Activated naive CD4-positive, alpha-beta T cell treated with anti-CD3 and anti-CD28 coated beads for 36 hours (primary cell): ENCODE data around the gene PRKCE. TPM values are rescaled to one million over a fixed set of nuclear protein-coding genes. Genes with fewer than 3 reads are reported as not detected.

ENCODE experiments used
- CTCF ChIA-PET: fragments of 350-600 bp; sonication (Branson Sonifier 250); formaldehyde crosslinking; loops from one replicate; lab custom pipeline; 2021; ENCODE audit warnings: antibody characterized with exemption; lab: Charles Lee
- DNase-seq: peaks from one replicate; pipeline ENCODE4 v3.0.0-alpha.2; 2020
- H3K27ac Mint-ChIP-seq: one replicate; pipeline ENCODE4 v1.8.0; 2021; ENCODE audit warnings: mild to moderate bottlenecking, mixed read lengths
- H3K27me3 Mint-ChIP-seq: one replicate; pipeline ENCODE4 v1.8.0; 2021; ENCODE audit warnings: low read depth, mixed read lengths
- H3K36me3 Mint-ChIP-seq: one replicate; pipeline ENCODE4 v1.8.0; 2021; ENCODE audit warnings: low read depth, mixed read lengths
- H3K4me1 Mint-ChIP-seq: one replicate; pipeline ENCODE4 v1.8.0; 2021; ENCODE audit warnings: low read depth, mixed read lengths
- H3K4me3 Mint-ChIP-seq: one replicate; pipeline ENCODE4 v1.8.0; 2021; ENCODE audit warnings: mild to moderate bottlenecking, moderate library complexity, mixed read lengths
- H3K9me3 Mint-ChIP-seq: one replicate; pipeline ENCODE4 v1.8.0; 2021; ENCODE audit warnings: mixed read lengths
- intact Hi-C: fragments of 100-400 bp; cut with micrococcal nuclease; formaldehyde crosslinking; loops from one replicate; pipeline ENCODE4 v1.15.1; 2023
- total RNA-seq, 2 experiments: library from RNA; stranded (reverse); gene quantifications; one replicate each; pipeline ENCODE4 v1.2.3, GENCODE V29; 2021

The PRKCE gene
- total RNA-seq, 2 experiments from 2014 or later, result 9.4 to 10.6 TPM

DNA sequence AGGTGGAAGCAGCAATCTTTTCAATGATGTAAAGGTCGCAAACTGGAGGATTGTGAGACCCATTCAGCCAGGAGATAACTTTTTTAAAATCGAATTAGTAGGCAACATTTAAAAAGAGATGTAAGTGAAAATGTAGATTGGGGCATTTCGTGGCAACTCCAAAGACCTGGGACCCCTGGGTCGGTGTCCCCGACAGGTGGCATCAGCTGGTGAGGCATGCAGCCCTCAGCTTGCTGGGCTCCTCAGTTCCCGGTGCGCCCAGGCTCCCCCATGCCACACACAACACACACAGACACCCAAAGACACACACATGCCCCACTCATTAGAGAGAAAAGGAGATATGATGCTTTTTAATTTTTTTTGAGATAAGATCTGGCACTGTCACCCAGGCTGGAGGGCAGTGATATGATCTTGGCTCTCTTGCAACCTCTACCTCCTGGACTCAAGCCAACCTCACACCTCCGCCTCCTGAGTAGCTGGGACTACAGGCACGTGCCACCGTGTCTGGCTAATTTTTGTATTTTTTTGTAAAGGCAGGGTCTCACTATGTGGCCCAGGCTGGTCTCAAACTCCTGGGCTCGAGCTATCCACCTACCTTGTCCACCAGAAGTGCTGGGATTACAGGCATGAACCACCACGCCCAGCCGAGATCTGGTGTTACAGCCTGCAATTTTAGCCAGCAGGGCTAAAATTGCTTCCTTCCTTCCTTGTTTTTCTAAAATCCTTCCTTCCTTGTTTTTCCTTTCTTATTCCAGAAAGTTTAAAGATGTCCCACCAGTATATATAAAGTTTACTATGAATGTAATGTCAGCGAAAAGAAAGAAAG, 523.1 kb downstream of the PRKCE start:
- intact Hi-C loops, result no loop called here
- no peak overlapping the region for H3K4me3 Mint-ChIP-seq
- no peaks in the 10 kb centered on the region for H3K36me3 Mint-ChIP-seq
- CTCF ChIA-PET, result no interaction called here
- H3K9me3 Mint-ChIP-seq, result no peaks in the 10 kb centered on the region
- peaks cover 13% of the 10 kb centered on the region for H3K4me1 Mint-ChIP-seq
- no peak for DNase-seq
- H3K27me3 Mint-ChIP-seq, result no peaks in the 10 kb centered on the region
- H3K27ac Mint-ChIP-seq, result no peak overlapping the region

DNA sequence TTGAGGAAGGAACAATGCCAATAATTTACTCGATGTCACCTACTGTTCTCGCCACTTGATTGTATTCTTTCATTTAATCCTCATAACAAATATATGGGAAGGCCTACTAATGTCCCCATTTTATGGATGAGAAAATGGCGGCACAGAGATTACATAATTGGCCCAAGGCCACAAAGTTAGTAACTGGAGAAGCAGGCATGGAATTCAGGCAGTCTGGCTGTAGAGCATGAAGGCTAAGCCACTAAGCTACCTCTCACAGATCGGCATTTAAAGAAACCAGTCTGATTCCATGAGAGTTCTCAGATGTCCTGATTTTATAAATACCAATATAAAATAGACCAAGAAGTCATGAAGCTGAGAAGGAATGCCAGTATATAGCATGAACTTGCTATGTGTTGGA, 523.9 kb downstream of the PRKCE start:
- H3K9me3 Mint-ChIP-seq, result no peaks in the 10 kb centered on the region
- CTCF ChIA-PET, result no interaction called here
- H3K4me1 Mint-ChIP-seq, result peaks cover 13% of the 10 kb centered on the region
- no peak for DNase-seq
- intact Hi-C loops, result no loop called here
- no peak overlapping the region for H3K27ac Mint-ChIP-seq
- no peaks in the 10 kb centered on the region for H3K36me3 Mint-ChIP-seq
- H3K4me3 Mint-ChIP-seq, result no peak overlapping the region
- H3K27me3 Mint-ChIP-seq, result no peaks in the 10 kb centered on the region

DNA sequence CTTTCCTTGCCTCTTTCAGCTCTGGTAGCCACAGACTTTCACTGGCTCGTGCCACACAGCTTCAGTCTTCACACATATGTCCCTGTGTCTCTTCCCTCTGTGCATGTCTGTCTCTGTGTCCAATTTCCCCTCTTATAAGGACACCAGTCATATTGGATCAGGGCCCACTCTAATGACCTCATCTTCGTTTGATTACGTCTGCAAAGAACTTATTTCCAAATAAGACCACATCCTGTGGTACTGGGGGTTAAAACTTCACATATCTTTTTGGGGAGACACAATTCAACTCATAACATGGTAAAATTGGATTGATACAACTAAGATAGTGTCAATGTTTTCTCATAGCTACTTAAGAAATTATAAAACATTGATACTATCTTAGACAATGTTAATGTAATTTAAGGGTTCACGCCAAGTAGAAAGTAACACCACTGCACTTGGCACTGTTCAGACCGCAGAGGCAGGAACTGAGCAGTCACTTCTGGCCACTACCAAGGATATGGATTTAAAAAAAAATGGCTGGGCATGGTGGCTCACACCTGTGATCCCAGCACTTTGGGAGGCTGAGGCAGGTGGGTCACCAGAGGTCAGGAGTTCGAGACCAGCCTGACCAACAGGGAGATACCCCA, 526.1 kb downstream of the PRKCE start:
- no peaks in the 10 kb centered on the region for H3K9me3 Mint-ChIP-seq
- CTCF ChIA-PET, result no interaction called here
- no peaks in the 10 kb centered on the region for H3K36me3 Mint-ChIP-seq
- no peak for DNase-seq
- H3K27me3 Mint-ChIP-seq, result no peaks in the 10 kb centered on the region
- H3K4me1 Mint-ChIP-seq, result peaks cover 13% of the 10 kb centered on the region
- intact Hi-C loops, result loop anchor here (2.0 kb wide), 1 partner anchor 63 kb away; no protein-coding TSS in a partner anchor
- no peak overlapping the region for H3K27ac Mint-ChIP-seq
- H3K4me3 Mint-ChIP-seq, result no peak overlapping the region

DNA sequence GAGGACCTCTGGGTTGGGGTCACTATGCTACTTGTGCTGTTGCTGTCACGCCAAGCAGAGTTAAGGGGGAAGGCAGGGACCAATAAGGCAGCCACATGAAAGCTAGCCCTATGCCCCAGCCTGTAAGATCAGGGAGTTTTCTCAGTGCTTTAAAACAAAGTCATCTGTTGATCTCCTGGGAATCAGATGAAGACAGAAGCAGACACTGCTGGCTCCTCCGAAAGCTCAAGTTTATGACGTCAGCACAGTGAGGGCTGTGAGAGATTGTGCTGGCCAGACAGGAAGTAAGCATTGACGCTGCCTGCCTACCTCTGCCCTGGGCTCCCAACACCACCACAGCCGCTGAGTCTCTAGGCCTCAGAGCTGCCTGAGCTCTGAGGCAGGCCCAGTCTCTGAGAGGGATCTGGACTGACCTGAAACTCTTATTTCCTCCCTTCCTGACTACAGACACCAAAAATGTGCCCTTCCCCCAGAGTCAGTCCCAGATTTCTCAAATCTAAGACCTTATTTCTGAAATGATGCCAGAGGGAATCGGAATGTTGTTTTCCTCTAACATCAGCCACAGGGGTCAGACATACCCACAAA, 527.7 kb downstream of the PRKCE start:
- DNase-seq, result peak; percentile 76
- Mint-ChIP-seq H3K36me3 (no peaks in the 10 kb centered on the region), H3K9me3 (no peaks in the 10 kb centered on the region), H3K27me3 (no peaks in the 10 kb centered on the region), H3K27ac (no peak overlapping the region), H3K4me1 (peaks cover 13% of the 10 kb centered on the region), H3K4me3 (no peak overlapping the region)
- CTCF ChIA-PET, result no interaction called here
- intact Hi-C loops, result loop anchor here (1.0 to 2.0 kb wide), 2 partner anchors 8 to 62 kb away; no protein-coding TSS in a partner anchor

DNA sequence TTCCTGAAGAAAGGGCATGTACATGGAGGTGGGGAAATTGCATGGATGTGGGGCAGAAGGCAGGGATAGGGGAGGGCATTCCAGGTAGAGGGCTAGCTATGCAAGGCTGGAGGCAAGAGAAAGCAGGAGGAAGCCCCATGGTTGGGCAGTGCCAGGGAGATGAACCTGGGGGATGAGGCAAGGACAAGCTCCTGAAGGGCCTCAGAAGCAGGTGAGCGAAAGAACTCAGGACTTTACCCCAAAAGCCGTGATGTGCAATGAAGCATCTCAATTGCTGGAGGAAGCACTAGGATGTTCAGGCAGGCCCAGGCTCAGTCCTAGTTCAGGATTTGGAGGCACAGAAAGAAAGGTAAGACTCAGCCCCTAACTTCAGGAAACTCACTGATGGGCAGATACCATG, 528.7 kb downstream of the PRKCE start:
- no peak for DNase-seq
- no peaks in the 10 kb centered on the region for H3K27me3 Mint-ChIP-seq
- H3K4me1 Mint-ChIP-seq, result peaks cover 13% of the 10 kb centered on the region
- H3K4me3 Mint-ChIP-seq, result no peak overlapping the region
- CTCF ChIA-PET, result no interaction called here
- H3K9me3 Mint-ChIP-seq, result no peaks in the 10 kb centered on the region
- H3K27ac Mint-ChIP-seq, result no peak overlapping the region
- intact Hi-C loops, result no loop called here
- H3K36me3 Mint-ChIP-seq, result no peaks in the 10 kb centered on the region

DNA sequence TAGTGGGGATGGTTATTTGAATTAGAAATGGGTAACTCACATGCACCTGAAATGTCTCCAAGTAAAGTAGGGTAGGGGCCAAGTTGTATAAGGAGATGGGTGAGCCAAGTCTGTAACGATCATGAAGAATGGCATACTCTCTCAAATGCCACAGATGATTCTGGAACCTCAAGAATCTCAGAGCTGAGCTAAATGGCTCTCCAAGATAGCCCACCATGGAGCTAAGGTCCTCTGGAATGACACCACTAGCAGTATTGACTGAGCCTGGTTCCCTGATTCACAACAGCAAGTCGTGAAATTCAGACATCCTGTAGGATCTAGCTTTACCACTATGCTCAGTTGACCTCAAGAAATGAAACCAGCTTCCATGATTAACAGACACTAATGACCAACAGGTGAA, 529.8 kb downstream of the PRKCE start:
- Mint-ChIP-seq H3K27me3 (no peaks in the 10 kb centered on the region), H3K4me1 (peaks cover 13% of the 10 kb centered on the region), H3K4me3 (no peak overlapping the region), H3K36me3 (no peaks in the 10 kb centered on the region), H3K9me3 (no peaks in the 10 kb centered on the region), H3K27ac (no peak overlapping the region)
- CTCF ChIA-PET, result no interaction called here
- intact Hi-C loops, result no loop called here
- DNase-seq, result no peak

DNA sequence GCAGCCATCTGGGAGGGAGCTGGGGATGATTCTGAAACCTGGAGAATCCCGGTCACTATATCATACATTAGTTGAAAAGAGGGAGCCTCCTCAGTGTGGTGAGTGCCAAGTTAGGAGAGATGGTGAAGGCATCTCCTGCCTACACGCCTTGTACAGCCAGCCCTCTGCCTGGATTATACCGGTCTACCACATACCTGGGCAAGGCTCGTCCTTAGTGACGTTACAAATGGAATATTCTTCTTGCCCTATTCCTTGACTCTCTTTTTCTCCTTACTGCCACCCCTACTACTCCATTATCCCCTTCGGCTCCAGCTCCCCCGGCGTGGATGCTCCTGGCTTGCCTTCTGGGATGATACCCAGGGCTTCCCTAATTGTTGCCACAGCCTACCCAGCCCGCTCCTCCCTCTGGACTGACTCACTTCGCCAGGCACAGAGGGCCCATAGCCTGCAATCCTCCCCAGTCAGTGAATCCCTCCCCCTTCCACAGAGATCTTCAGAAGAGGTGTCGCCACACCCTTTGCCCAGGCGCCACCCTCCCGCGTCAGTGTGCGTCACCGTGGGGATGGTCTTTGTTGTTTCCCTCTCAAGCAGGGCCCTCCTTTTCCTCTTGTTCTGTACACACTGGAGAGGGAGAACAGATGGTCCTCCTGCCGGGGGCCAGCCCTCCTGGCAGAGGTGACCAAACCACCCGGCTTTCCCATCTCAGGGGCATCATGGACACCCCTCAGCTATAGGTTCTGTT, 530.5 kb downstream of the PRKCE start:
- Mint-ChIP-seq H3K9me3 (no peaks in the 10 kb centered on the region), H3K4me1 (peaks cover 14% of the 10 kb centered on the region), H3K27me3 (no peaks in the 10 kb centered on the region), H3K27ac (no peak overlapping the region), H3K4me3 (no peak overlapping the region), H3K36me3 (no peaks in the 10 kb centered on the region)
- no peak for DNase-seq
- intact Hi-C loops, result no loop called here
- CTCF ChIA-PET, result no interaction called here

DNA sequence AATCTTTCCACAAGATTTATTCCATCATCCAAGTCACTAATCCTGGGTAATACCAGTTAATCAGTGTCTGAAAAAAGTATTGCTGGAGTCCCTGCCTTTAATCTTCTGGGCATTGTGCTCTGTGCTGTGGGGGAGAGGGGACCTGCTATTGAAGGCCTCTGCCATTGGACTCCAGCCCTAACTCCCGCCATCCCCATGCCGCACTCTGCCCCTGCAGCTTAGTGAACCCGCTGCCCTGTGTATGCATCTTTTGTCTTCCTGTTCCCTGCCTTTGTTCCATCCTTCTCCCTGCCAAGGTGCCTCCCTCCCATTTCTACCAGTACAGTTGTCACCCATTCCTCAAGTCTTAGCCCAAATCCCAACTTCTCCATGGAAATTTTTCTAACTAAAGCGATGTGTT, 532.0 kb downstream of the PRKCE start:
- Mint-ChIP-seq H3K27me3 (no peaks in the 10 kb centered on the region), H3K27ac (no peak overlapping the region), H3K9me3 (no peaks in the 10 kb centered on the region), H3K36me3 (no peaks in the 10 kb centered on the region), H3K4me3 (no peak overlapping the region), H3K4me1 (peaks cover 26% of the 10 kb centered on the region)
- CTCF ChIA-PET, result no interaction called here
- no peak for DNase-seq
- intact Hi-C loops, result no loop called here

DNA sequence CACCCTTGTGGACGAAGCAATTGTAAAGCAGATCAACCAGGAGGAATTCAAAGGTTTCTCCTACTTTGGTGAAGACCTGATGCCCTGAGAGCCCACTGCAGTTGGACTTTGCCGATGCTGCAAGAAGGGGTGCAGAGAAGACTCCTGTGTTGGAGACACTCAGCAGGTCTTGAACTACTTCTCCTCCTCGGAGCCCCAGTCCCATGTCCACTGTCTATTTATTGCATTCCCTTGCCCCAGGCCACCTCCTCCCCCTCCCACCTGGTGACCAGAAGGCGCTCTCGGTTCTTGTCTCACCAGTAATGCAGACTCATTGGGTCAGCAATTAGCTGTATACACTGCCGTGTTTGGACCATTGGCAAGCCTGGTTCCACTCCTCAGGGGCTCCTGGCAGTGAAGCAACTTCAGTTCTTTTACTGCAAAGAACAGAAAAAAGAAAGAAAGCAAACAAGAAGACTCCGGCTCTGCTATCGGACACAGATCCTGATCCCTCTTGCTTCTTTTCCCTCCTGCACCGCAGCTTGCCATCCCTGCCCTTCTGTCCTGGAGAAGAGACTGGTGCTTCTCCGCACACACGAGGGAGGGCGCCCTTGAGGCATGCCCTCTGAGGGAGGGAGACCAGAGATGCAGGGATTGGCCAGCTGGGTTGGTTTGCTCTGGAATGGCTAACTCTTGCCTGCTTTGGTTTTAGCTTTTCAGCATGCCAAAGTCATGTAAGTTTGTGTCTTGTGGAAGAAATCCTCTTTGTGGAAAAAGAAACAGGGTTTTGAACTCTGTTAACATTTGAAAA, 533.5 kb downstream of the PRKCE start:
- no peaks in the 10 kb centered on the region for H3K9me3 Mint-ChIP-seq
- H3K27ac Mint-ChIP-seq, result no peak overlapping the region
- intact Hi-C loops, result loop anchor here (5.0 kb wide), 2 partner anchors 112 to 118 kb away; partner anchors contain the start of gene EPAS1
- no peak overlapping the region for H3K4me3 Mint-ChIP-seq
- H3K36me3 Mint-ChIP-seq, result peaks cover 2% of the 10 kb centered on the region
- no peak for DNase-seq
- H3K4me1 Mint-ChIP-seq, result peaks cover 18% of the 10 kb centered on the region
- H3K27me3 Mint-ChIP-seq, result no peaks in the 10 kb centered on the region
- CTCF ChIA-PET, result no interaction called here

DNA sequence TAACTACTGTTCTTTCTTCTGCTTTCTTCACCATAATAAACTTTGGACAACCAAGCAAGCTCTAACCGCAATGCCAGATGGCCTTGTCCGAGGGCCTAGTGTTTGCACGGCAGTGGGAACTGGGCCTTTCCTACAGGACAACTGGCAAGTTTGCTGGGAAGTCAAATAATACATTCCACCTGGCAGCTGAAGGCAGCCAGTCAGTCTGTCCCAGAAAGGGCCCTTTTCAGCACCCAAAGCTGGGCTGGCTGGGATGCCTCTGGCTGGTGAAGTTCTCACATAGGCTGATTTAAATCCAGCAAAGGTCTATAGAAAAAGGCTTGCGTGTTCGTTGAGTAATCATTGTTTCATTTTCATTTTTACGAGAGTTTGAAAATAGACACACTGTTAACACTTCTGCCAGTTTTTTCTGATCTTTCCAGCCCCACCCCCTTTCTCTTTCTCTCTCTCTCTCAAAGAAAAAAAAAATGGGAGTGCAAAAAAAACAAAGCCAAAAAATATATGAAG, 535.7 kb downstream of the PRKCE start:
- peaks cover 2% of the 10 kb centered on the region for H3K27me3 Mint-ChIP-seq
- H3K9me3 Mint-ChIP-seq, result no peaks in the 10 kb centered on the region
- H3K4me1 Mint-ChIP-seq, result peaks cover 18% of the 10 kb centered on the region
- peak overlapping the region; percentile 86 for H3K27ac Mint-ChIP-seq
- intact Hi-C loops, result loop anchor here (1.0 to 5.0 kb wide), 5 partner anchors 8 to 178 kb away; partner anchors contain the start of gene EPAS1
- peaks cover 2% of the 10 kb centered on the region for H3K36me3 Mint-ChIP-seq
- DNase-seq, result peak; percentile 70
- CTCF ChIA-PET, result interaction anchor here (0.6 to 1.6 kb wide), 3 partner anchors 15 to 168 kb away, joined by 3 to 8 read pairs (median 4); no protein-coding TSS in a partner anchor
- peak overlapping the region; percentile 35 for H3K4me3 Mint-ChIP-seq

DNA sequence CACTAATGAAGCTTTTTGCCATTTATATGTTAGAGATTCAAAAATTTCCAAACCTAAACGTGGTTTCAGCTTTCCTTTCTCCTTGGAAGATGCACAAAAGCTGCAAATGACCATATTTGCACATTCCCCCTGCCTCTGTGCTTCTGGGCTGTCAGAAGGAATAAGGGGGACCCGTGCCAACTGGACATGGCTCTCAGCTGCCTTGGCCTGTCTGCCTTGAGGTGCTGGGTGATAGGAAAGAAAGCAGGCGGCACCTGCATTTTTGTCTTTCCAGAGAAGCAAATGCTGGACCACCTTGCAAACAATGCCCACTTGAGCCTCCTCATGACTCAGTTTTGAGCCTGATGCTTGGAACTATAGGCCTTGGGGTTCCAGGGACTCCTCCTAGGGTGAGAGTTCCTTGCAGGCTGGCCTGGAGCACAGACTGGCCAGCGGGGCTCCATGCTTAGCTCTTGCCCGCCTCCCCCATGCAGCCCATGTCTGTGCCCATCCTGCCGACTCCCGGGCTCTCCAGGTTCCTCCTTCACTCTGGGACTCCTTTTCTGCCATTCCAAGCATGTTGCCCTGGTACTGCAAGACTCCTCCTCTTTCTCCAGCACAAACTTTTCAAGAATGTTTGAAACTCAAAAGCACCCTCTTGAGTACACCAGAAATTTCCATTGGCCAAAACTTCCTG, 536.7 kb downstream of the PRKCE start:
- CTCF ChIA-PET, result no interaction called here
- DNase-seq, result no peak

More for the DNA sequence above, 536.7 kb downstream of the PRKCE start:
- Mint-ChIP-seq H3K36me3 (peaks cover 2% of the 10 kb centered on the region), H3K4me1 (peaks cover 18% of the 10 kb centered on the region), H3K27me3 (peaks cover 2% of the 10 kb centered on the region), H3K27ac (no peak overlapping the region), H3K9me3 (no peaks in the 10 kb centered on the region), H3K4me3 (no peak overlapping the region)
- intact Hi-C loops, result loop anchor here (5.0 kb wide), 2 partner anchors 109 to 121 kb away; partner anchors contain the start of gene EPAS1
